HG03342 (cell line): Measurements from ENCODE around the gene MGAT5.
"Not testable (repeated sequence)": the region's sequence is repeated elsewhere in the genome, so short reads cannot be mapped to it uniquely, and the experiment has no call there.

Source experiments
- ATAC-seq: cut with Tn5 transposase; IDR thresholded peaks from one replicate; pipeline ENCODE4 v1.9.1; 2021; ENCODE audit warnings: mild to moderate bottlenecking, moderate library complexity; ENCODE audit not compliant: unreplicated experiment

The MGAT5 gene

DNA sequence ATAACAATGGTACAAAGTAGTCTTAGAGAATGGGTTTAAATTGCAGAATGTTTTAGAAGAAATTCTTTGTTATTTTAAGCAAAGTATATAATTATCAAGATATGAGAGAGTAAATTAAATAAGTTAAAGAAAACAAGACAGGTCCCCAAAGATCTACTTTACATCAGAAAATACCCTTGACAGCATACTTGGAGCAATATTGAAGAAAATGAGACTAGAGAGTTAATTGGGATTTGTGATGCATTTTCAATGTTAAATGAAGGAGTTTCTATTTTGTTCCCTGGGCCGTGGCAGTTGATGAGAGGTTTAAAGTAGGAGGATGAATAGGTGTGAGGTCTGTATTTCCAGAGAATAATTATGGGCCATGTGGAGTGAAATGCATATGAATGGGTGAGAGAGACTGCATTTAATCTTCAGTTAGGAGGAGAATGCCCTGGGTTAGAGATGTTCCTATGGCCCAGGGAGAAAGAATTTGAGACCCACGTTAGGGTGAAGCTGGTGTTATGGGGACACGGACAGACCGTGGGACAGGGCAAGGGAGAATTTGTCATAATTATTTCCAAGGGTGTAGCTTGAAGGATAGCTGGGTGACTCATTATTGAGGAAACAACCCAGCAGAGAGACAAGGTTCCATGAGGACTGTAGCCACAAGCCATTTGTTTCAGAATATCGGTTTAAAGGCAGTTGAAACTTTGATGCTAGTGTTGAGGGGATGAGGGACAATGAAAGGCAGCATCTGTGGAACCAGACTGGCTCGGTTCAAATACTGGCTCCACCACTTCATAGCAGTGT, 22.7 kb downstream of the MGAT5 start:
- no peak for ATAC-seq

DNA sequence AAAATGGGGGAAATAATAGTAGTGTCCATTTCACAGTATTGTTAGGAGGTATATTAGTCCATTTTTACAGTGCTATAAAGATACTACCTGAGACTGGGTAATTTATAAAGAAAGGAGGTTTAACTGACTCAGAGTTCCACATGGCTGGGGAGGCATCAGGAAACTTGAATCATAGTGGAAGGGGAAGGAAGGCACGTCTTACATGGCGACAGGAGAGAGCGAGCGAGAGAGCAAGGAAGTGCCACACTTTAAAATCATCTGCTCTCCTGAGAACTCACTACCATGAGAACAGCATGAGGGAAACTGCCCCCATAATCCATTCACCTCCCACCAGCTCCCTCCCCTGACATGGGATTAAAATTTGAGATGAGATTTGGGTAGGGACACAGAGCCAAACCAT, 23.4 kb downstream of the MGAT5 start:
- no peak for ATAC-seq

DNA sequence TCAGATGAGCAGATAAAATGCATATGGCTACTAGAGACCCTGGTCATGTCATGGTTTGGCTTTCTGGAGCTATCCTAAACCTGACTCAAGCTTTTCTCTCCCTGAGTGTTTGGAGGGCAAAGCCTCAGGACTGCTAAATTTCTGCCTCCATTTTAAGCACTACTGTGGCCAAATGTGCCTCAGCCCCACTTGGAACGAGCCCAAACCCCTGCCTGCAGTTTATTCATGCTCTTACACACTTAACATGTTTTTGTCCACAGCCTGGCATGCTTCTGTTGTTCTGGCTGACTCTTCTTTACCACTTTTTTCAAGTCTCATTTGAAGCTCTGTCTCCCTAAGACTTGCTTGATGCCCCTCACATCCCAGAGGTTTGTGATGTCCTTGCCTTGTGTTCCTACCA, 24.7 kb downstream of the MGAT5 start:
- ATAC-seq: no peak

DNA sequence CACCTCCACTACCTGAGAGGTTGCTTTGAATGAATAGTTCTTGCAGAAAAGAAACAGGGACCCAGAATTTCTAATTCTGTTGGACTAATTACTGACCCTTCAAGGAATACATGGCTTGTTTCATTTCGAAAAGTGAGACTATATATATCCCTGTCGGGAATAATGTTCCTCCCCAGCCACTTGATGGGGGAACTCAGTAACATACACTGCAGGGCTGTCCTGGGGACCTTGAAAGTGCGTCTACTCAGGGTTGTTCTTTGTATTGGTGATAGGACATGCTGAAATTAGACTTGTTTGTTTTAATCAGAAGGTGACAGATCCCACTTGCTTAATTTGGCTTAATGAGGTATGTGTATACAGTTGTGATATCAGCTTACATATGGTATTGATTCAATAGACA, 25.5 kb downstream of the MGAT5 start:
- ATAC-seq: no peak

DNA sequence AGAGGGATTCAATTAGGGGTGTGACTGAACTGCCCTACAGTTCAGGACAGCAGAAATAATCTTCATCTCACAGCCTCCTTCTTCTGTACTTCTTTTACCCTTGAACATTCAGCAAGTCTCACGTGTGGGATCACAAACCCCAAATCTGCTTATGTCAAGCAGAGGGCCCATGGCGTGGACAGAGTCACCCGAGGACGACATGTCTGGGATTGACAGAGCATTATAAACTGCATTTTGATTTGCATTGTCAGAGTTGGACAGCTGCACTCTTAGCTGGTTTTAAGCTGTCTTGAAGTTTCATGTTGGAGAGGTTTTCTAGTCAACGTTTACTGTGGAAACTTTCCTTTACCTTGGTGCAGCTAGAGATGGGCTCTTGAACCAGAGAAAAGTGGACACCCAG, 26.4 kb downstream of the MGAT5 start:
- ATAC-seq: no peak

DNA sequence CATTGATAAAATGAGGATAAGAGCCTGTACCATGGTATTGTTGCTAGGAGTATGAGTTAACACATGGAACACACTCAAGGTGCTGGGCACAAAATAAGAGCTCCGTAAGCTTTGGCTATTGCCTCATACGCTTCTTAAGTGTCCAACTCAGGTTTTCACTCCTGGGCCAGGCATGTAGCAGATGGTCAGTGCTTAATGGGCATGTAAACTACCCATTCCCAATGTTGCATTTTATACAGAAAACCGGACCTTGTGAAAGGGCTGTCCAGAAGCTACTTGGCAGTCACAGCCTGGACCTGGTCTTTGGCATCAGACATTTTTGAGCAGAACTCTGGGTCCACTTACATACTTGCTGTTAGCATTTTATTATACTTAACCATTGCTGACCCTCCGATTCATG, 26.9 kb downstream of the MGAT5 start:
- ATAC-seq: no peak

DNA sequence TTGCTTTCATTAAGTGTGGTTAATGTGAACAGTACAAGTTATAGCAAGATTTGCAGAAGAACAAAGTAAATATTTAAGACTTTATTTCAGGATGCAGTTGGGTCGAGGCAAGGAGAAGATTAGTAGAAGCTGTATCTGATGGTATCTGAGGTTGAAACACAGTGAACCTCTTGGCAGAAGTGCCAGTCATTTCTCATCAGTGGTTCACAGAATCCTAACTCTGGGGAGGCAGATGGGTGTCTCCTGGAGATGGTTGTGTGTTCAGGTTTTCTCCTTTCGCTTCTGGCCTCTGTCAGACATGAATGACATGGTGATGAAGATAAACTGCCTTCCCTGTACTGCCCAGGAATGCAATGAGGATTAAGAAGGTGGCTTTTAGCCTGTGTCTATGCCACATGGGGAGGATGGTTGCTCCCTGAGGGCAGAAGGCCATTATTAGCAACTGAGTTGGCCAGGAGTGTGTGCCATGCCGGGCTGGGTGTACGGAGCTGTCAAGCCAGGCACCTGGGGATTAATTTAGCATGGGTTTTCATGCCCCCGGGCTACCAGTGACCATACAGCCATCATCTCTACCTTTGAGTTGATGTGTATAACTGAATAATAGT, 28.0 kb downstream of the MGAT5 start:
- no peak for ATAC-seq

DNA sequence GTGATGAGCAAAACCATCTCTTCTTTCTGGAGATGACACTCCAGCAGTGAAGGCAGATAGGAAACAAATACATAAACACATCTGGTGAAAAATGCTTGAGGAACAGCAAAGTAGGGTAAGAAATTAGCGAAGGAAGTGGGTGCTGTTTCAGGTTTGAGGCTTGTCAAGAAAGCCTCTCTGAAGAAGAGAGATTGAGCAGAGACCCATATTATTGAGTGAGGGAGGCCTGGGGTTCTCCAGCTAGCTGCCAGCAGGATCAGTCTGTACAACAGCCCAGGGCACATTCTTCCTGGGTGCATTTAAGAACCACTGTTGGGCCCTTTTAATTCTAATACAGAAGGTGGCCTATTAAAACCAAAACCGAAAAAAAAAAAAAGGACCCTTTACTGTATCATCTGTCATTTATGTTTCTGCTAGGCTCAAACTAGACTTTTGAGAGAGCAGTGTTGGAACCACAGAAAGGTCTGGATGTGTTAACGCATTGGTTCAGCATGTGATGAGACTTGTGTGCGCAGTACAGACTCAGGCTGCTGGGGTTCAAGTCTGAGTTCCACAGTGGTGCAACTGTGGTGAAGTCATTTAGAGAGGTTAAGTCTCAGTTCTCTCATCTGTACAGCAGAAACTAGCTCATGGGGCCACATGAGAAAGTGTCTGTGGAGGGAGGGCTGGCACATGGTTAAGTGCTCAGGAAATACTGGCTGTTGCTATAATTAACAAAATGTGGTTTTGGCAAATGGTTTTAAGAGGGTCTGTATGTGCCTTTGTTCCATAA, 28.9 kb downstream of the MGAT5 start:
- peak; percentile 87 for ATAC-seq

DNA sequence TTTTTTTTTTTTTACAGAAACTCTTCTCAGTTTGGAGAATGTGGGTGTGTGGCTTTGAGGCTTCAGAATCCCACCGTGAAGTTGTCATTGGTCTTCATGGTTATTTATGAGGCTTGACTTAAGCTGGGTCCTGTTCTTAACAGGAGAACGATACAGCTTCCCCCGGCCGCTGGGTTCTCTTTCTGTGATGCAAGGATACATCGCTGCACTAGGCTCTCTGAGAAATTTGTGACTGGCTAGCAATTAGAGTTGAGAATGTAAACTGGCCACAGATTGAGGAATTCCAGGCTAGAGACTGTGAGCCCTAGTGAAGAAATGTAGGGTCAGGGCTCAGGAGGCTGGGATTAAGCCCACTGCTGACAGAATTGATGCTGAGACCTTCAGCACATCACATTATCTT, 29.8 kb downstream of the MGAT5 start:
- no peak for ATAC-seq

DNA sequence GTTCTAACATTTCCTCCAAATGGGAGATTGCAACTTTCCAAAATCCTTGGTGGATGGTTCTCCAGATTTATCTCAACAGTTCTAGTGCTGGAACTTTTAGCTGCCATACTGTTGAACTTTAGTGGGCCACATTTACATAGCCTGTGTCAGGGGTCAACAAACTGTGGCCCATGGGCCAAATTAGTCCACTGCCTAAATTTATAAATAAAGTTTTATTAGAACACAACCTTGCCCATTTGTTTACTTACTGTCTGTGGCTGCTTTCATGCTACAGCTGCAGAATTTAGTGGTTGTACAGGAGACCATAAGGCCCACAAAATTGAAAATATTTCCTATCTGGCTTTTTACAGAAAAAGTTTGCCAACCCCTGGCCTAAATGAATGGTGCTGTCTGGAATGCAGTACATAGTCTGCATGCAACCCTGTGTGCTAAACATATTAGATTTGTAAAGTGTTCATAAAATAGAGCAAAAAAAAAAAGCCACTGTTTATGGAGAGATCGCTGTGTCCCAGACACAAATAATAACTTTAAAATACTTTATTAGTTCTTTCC, 30.3 kb downstream of the MGAT5 start:
- no peak for ATAC-seq

DNA sequence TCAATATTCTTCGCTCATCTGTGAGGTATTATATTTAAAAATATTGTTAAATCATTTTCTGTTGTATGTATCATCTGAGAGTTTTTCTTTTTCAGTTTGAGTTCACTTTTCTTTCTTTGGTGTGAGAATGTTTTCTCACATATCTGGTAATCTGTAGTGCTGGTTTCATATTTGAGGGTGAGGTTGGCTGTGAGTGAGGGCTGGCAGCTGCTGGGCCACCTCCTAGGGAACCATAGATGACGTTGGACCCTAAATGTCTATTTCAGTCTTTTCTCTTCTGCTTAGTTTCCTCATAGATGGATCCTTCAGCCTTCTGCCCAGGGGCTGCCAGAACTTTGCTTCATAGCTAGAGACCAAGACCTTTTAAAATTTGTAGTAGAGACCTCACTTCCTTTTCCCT, 33.5 kb downstream of the MGAT5 start:
- ATAC-seq: peak; percentile 43

DNA sequence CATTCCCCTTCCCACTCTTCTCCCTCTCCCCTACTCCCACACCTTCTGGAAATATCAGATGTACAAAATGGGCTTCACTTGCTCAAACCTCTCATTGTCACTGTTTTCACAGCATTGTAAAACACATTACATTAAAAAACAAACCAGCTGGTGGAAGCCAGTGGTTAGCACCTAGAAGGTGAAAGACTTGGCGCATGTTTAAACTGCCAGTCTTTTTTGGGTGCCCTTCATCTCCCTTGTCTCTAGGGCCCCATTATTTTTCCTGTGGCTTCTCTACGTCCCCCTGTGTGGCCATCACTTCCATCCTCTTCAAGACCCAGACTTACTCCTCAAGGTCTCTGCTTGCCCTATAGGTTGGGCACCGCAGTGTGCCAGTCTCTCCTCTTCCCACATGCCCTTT, 34.9 kb downstream of the MGAT5 start:
- no peak for ATAC-seq

DNA sequence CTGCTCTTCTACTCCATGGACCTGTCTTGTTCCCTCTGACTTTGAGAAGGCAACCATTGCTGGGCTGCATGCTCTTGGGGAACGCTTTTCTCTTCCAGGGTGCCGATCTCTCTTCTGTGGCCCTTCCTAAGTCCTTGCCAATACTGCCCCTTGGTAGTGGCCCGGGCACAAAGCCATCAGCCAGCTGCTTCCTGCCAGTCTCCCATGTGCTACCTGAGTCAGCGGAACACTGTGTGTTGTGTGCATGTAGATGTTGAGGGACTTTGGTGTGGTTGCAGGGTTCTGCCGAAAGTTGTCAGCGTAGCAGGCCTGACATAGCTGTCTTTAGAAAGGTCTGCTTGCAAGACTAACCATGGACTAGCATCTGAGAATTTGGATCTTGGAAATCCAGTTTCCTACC, 35.4 kb downstream of the MGAT5 start:
- ATAC-seq: no peak

DNA sequence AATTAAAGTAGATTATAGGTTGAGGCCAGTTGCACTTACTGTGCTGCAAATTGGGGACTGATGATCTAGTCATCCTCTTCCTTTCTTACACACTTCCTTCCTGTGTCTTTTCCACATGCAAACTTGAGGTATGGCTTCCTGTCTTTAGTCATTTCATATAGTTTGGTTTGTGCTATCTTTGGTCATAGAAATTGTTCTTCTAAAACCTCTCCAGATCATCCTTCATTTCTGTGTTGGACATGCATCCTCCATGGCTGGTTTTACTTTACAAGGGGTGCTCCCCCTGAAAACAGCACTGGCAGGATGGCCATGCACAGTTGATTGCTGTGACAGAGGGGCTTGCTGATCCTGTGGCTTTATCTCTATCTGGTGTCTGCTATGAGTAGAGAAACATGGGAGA, 36.5 kb downstream of the MGAT5 start:
- peak; percentile 43 for ATAC-seq

DNA sequence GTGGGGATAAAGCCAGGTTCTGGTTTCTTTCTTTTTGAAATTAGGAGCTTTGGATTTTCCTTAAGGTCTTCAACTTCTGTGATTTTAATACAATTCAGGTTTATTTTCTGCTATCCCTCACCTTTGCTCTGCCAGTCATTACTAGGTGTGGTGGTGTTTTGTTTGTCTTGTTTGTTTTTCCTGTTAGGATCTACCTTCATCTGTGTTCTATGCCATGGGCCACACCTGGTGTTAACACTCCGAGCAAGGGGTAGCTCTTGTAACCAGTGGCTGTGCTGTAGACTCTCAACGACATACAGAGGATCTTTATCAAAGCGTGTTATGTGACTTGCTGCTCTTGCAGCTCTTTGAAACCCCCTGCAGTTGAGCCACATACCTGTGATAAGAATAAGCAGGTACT, 38.6 kb downstream of the MGAT5 start:
- no peak for ATAC-seq

DNA sequence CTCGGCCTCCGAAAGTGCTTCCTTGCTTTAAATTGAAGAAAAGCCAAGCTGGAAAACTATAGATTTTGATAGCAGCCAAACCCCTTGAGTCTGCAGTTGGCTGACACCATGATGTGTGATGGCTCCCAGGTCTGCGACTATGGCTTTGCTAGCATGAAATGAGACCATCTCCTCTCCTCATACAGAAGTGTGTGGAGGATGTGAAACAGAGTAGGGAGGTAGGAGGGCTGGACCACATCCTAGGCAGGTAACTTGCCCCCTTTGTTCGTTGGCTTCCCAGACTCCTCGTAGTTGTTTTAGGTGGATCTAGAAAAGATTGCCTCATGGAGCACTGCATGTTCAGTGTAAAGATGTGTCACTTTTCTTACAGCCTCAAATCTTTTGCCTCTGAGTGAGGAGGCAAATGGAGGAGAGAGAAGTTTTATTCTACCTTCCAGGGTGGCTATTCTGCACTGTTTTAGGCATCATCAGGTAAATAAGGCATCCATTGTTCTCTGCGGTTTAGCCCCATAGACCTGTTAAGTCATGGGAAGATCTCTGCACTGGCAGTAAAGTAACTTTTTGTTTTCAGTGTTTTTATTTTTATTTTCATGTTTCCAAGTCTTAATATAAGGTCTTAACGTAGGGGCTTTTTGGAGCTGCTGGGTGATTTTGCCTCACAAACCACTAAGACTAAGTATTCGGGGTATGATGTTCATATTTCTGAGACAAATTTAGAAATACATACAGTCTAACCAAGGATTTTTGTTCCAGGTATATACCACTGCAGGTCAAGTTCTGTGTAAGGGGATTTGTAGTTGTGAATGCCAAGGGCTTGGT, 40.1 kb downstream of the MGAT5 start:
- ATAC-seq: no peak

DNA sequence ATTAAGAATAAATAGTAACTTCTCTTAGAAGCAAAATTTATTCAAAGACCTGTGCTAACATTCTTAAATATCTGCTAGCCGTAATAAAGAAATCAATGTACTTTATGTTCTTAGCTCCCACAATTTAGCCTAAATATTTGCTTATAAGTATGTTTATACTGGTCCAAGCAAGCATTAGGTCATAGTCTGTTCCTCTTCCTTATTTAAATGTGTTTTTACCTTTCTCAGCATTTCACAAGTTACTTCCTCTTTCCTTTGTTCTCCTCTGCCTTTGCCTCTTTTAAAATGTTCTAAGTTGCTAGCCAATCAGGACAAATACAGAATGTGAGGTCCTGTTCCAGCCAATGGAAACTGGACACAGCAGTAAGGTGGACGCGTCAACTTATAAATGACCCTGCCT, 40.7 kb downstream of the MGAT5 start:
- not testable (repeated sequence) for ATAC-seq

DNA sequence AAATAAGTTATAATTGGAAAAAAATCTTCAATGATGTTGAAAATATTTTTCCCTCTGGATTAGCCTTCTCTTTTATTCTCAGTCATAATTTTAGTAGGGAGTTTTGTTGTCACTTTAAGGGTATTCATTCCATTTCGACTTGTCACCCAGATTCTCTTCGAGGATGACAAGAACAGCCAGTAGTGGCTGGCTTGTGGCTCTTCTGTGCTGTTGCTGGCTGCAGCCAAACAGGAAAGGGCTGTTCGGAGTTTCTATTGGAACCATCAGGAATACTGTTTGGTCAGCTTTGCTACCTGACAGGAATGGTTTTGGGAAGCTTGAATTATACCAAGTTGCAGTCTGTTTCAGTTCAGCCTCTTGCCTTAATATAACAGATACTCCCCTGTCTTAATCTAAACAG, 41.6 kb downstream of the MGAT5 start:
- ATAC-seq: no peak

DNA sequence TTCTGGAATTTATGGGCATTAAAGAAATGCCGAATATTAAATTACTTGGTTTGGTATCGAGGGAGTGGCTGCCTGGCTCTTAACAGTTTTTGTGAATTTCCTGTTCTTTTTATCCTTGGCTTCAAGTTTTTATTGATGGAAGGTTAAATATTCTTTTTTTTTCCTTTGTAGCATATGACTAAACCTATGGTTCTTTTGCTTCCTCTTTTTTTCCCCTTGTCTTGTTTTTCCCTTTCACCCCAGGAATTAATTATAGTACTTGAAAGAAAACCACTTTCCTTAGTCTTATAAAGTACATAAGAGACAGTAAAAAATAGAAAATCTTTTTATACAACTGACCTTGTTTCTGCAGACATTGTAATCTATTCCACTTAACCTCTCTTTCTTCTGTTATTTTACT, 42.4 kb downstream of the MGAT5 start:
- ATAC-seq: no peak

DNA sequence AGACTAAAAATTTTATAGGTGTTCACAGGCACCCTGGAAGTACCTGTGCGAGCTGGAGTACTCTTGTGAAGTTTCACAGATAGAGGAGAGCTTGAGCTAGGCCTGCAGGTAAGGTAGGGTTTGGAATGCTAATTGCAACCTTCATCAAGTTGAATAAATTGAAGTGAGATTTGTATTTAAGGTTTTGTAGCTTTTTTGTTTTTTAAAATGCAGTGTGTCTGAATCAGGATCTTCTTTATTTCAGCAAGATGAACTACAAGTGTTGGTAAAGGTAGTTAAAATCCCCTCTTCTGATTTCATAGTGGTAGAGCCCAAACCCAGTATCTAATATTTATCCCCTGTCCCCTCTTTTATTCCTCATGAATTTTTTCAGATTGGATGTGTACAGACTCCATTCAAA, 45.5 kb downstream of the MGAT5 start:
- no peak for ATAC-seq

DNA sequence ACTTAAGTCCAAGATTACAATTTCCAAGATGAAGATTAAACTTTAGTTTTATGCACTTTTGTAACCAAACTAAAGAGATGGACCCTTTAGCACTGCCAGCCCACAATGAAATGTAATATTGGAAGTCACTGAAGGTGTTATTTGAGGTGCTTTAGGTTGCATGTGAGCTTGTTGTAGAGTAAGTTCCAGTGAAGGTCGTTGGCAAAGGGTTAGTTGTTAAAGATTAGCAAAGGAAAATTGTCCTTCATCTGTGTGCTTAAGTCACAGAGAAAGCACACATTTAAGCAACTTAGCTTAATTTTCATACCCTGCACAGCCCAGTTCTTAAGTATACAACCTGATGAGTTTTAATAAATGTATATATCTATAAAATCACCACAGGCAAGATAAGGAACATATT, 46.7 kb downstream of the MGAT5 start:
- ATAC-seq: no peak
